H1 (cell line): ENCODE measurements around the gene IMPDH1. TPM values are rescaled to one million over a fixed set of nuclear protein-coding genes. Genes with fewer than 3 reads are reported as not detected.

ENCODE experiments used
- CTCF ChIA-PET: fragments of 300-600 bp; sonication (Branson Sonifier 250); formaldehyde crosslinking; loops from one replicate; lab custom pipeline; 2021; ENCODE audit not compliant: partially characterized antibody; lab: Charles Lee
- POLR2A ChIA-PET: fragments of 300-600 bp; sonication (Branson Sonifier 250); formaldehyde crosslinking; loops from one replicate; lab custom pipeline; 2021; ENCODE audit warnings: inconsistent platforms; ENCODE audit not compliant: partially characterized antibody; lab: Charles Lee
- DNase-seq, 2 experiments: peaks; one replicate each; pipeline versions ENCODE4 v3.0.0 to v3.0.0-alpha.2; 2010 to 2022; ENCODE audit warnings: low spot score in 2 of 2, low read depth in 1 of 2, mixed read lengths in 1 of 2
- FAIRE-seq: peaks from 2 replicates; lab custom pipeline; 2011; peaks lifted over from hg19 to GRCh38; lab: Jason Lieb, UNC
- H2AFZ ChIP-seq: 2 replicates; pipeline ENCODE4 v1.8.1; 2012; ENCODE audit warnings: low read length, inconsistent platforms
- H2AK5ac ChIP-seq: 2 replicates; pipeline ENCODE4 v1.6.1; 2013; ENCODE audit warnings: low read depth, low read length
- H2BK120ac ChIP-seq: replicated peaks from 2 replicates; pipeline ENCODE3; 2013; ENCODE audit warnings: low read depth, low read length, inconsistent platforms
- H2BK12ac ChIP-seq: 2 replicates; pipeline ENCODE4 v1.6.1; 2013; ENCODE audit warnings: low read depth, low read length
- H2BK15ac ChIP-seq: 2 replicates; pipeline ENCODE4 v1.6.1; 2013; ENCODE audit warnings: low read length
- H2BK20ac ChIP-seq: 2 replicates; pipeline ENCODE4 v1.6.1; 2013; ENCODE audit warnings: low read length
- H2BK5ac ChIP-seq: 2 replicates; pipeline ENCODE4 v1.6.1; 2013; ENCODE audit warnings: low read depth, low read length
- H3K14ac ChIP-seq: 2 replicates; pipeline ENCODE4 v1.6.1; 2013; ENCODE audit warnings: inconsistent platforms; ENCODE audit not compliant: insufficient read length
- H3K18ac ChIP-seq: 2 replicates; pipeline ENCODE4 v1.6.1; 2013; ENCODE audit warnings: low read length; ENCODE audit errors: extremely low read depth
- H3K23ac ChIP-seq: 2 replicates; pipeline ENCODE4 v1.6.1; 2013; ENCODE audit warnings: inconsistent platforms; ENCODE audit not compliant: insufficient read length
- H3K23me2 ChIP-seq: 2 replicates; pipeline ENCODE4 v1.6.1; 2013; ENCODE audit warnings: low read depth, low read length
- H3K27ac ChIP-seq: 2 replicates; pipeline ENCODE4 v1.6.1; 2011; ENCODE audit warnings: low read depth, low read length, inconsistent platforms
- H3K27me3 ChIP-seq, 4 experiments: replicated peaks in 1 of 4; 1 replicate in 1 of 4; 2 replicates in 3 of 4; pipeline versions ENCODE4 v1.6.1 to v1.8.1; 2011 to 2013; ENCODE audit warnings: low read length in 3 of 4, mild to moderate bottlenecking in 3 of 4, inconsistent platforms in 2 of 4, mixed read lengths in 2 of 4, moderate library complexity in 1 of 4; ENCODE audit not compliant: control insufficient read depth in 3 of 4, insufficient read depth in 3 of 4; ENCODE audit errors: extremely low read depth in 1 of 4
- H3K36me3 ChIP-seq, 4 experiments: 2 replicates each; pipeline versions ENCODE4 v1.6.1 to v1.8.1; 2011 to 2013; ENCODE audit warnings: mild to moderate bottlenecking in 4 of 4, low read length in 3 of 4, moderate library complexity in 2 of 4, control low read depth in 1 of 4, inconsistent platforms in 1 of 4; ENCODE audit not compliant: insufficient read depth in 4 of 4, control insufficient read depth in 2 of 4
- H3K4ac ChIP-seq: replicated peaks from 2 replicates; pipeline ENCODE3; 2013; ENCODE audit warnings: low read length, low read depth, mixed read lengths, inconsistent platforms; ENCODE audit not compliant: insufficient read length
- H3K4me1 ChIP-seq, 4 experiments: replicated peaks in 1 of 4; 1 replicate in 1 of 4; 2 replicates in 3 of 4; pipeline versions ENCODE4 v1.6.1 to v1.8.1; 2011 to 2013; ENCODE audit warnings: low read length in 3 of 4, inconsistent platforms in 2 of 4, mixed read lengths in 1 of 4; ENCODE audit not compliant: insufficient read depth in 4 of 4, control insufficient read depth in 3 of 4
- H3K4me2 ChIP-seq, 2 experiments: 2 replicates each; pipeline versions ENCODE4 v1.6.1 to v1.8.1; 2011 to 2013; ENCODE audit warnings: low read depth in 2 of 2, low read length in 2 of 2, control low read depth in 1 of 2, inconsistent platforms in 1 of 2, mild to moderate bottlenecking in 1 of 2; ENCODE audit not compliant: insufficient read depth in 1 of 2
- H3K4me3 ChIP-seq, 4 experiments: fragments of 200-600, 300-600 bp in 1 of 4; sonication (generic), shearing (Covaris generic), sonication (Bioruptor Twin) in 1 of 4; 2 replicates each; pipeline versions ENCODE4 v1.5.1 to v1.8.1; 2011 to 2016; ENCODE audit warnings: low read length in 4 of 4, low read depth in 3 of 4, control low read depth in 2 of 4, inconsistent platforms in 2 of 4, mild to moderate bottlenecking in 2 of 4, mixed read lengths in 1 of 4, moderate library complexity in 1 of 4; ENCODE audit not compliant: insufficient read depth in 2 of 4; ENCODE audit errors: extremely low read depth in 1 of 4
- H3K56ac ChIP-seq: replicated peaks from 2 replicates; pipeline ENCODE3; 2013; ENCODE audit warnings: low read depth, mild to moderate bottlenecking, mixed read lengths, low read length, inconsistent platforms; ENCODE audit not compliant: insufficient read length
- H3K79me1 ChIP-seq: 2 replicates; pipeline ENCODE4 v1.6.1; 2013; ENCODE audit warnings: low read depth, low read length, control low read depth
- H3K79me2 ChIP-seq, 2 experiments: 2 replicates each; pipeline versions ENCODE4 v1.6.1 to v1.8.1; 2012 to 2013; ENCODE audit warnings: low read length in 2 of 2, mild to moderate bottlenecking in 2 of 2, inconsistent platforms in 1 of 2; ENCODE audit not compliant: insufficient read depth in 2 of 2, control insufficient read depth in 1 of 2
- H3K9ac ChIP-seq, 4 experiments: replicated peaks in 1 of 4; 1 replicate in 1 of 4; 2 replicates in 3 of 4; pipeline versions ENCODE4 v1.6.1 to v1.8.1; 2011 to 2013; ENCODE audit warnings: low read depth in 3 of 4, low read length in 3 of 4, control low read depth in 2 of 4, mild to moderate bottlenecking in 2 of 4, moderate library complexity in 2 of 4, inconsistent platforms in 1 of 4; ENCODE audit errors: extremely low read depth in 1 of 4
- H3K9me3 ChIP-seq, 2 experiments: 2 replicates each; pipeline versions ENCODE4 v1.6.1 to v1.8.1; 2012 to 2013; ENCODE audit warnings: mild to moderate bottlenecking in 2 of 2, moderate library complexity in 2 of 2, control low read depth in 1 of 2, inconsistent platforms in 1 of 2, low read depth in 1 of 2, low read length in 1 of 2, mixed read lengths in 1 of 2; ENCODE audit not compliant: insufficient read depth in 2 of 2
- H4K20me1 ChIP-seq, 2 experiments: replicated peaks in 1 of 2; 2 replicates each; pipeline versions ENCODE3 to v1.8.1; 2011 to 2013; ENCODE audit warnings: inconsistent platforms in 2 of 2, low read length in 2 of 2, mild to moderate bottlenecking in 1 of 2; ENCODE audit not compliant: insufficient read depth in 2 of 2, control insufficient read depth in 1 of 2
- H4K5ac ChIP-seq: 2 replicates; pipeline ENCODE4 v1.6.1; 2013; ENCODE audit warnings: low read length, low read depth, mixed read lengths, inconsistent platforms; ENCODE audit not compliant: insufficient read length
- H4K8ac ChIP-seq: 2 replicates; pipeline ENCODE4 v1.8.0; 2013; ENCODE audit warnings: mild to moderate bottlenecking, moderate library complexity, low read length, inconsistent platforms; ENCODE audit not compliant: insufficient read depth; ENCODE audit errors: extremely low read depth
- H4K91ac ChIP-seq: replicated peaks from 2 replicates; pipeline ENCODE3; 2013; ENCODE audit warnings: low read length, mixed read lengths, inconsistent platforms; ENCODE audit not compliant: insufficient read length
- BCL11A ChIP-seq, 2 experiments: IDR thresholded peaks; one replicate each; pipeline ENCODE4 v1.6.1; 2011; ENCODE audit warnings: low read depth in 2 of 2, low read length in 2 of 2, mild to moderate bottlenecking in 2 of 2
- CBX8 ChIP-seq: fragments of 300-800, 300-1000 bp; sonication (generic); IDR thresholded peaks from 2 replicates; pipeline ENCODE4 v1.7.1; 2016; ENCODE audit warnings: low read depth, low read length, borderline replicate concordance
- CTBP2 ChIP-seq: IDR thresholded peaks from 2 replicates; pipeline ENCODE4 v1.7.0; 2011; ENCODE audit warnings: borderline replicate concordance, mild to moderate bottlenecking, moderate library complexity, mixed read lengths, low read length; ENCODE audit not compliant: insufficient read depth, insufficient read length
- EGR1 ChIP-seq: IDR thresholded peaks from 2 replicates; pipeline ENCODE4 v1.6.1; 2011; ENCODE audit warnings: low read depth, low read length, borderline replicate concordance
- JUND ChIP-seq: IDR thresholded peaks from 2 replicates; pipeline ENCODE4 v1.6.1; 2011; ENCODE audit warnings: mild to moderate bottlenecking, improper control_type of control experiment, low read length
- KDM1A ChIP-seq: fragments of 200-600, 300-600 bp; sonication (generic); IDR thresholded peaks from 2 replicates; pipeline ENCODE4 v1.7.1; 2016; ENCODE audit warnings: mild to moderate bottlenecking, low read length, borderline replicate concordance
- SIRT6 ChIP-seq: IDR thresholded peaks from one replicate; pipeline ENCODE4 v1.7.1; 2012; ENCODE audit warnings: low read length, inconsistent platforms
- TBP ChIP-seq: IDR thresholded peaks from 2 replicates; pipeline ENCODE4 v1.6.1; 2011; ENCODE audit warnings: low read depth, low read length, improper control_type of control experiment
- WGBS, 2 experiments: shearing (Covaris generic) in 1 of 2; methylation state at CpG; one replicate each; pipeline versions ENCODE4 v1.1.6 to v1.1.7; 2013 to 2015; ENCODE audit warnings: low lambda C conversion rate in 2 of 2, mixed read lengths in 2 of 2, inconsistent platforms in 1 of 2, low coverage in 1 of 2, missing lambda C conversion rate in 1 of 2; ENCODE audit not compliant: insufficient replicate concordance in 2 of 2, insufficient coverage in 1 of 2, insufficient read length in 1 of 2; ENCODE audit errors: extremely low coverage in 1 of 2, missing lambda C conversion rate in 1 of 2; 5-methylcytosine and 5-hydroxymethylcytosine counted together
- polyA plus RNA-seq, 7 experiments: library from polyadenylated mRNA; depleted of rRNA in 3 of 7; stranded (reverse) in 5 of 7; unstranded in 2 of 7; fragments of >200 nt in 5 of 7; fragments of 200-250 nt in 2 of 7; gene quantifications; 1 replicate in 5 of 7; 2 replicates in 1 of 7; 4 replicates in 1 of 7; pipeline versions ENCODE4 v1.2.1 to v1.2.3, GENCODE V29; 2011 to 2013; ENCODE audit warnings: missing spikeins in 2 of 7, mixed read lengths in 2 of 7
- total RNA-seq: library from RNA; stranded (reverse); fragmentation: NEBNext Ultra II Directional; extraction: Animal tissue kit (Norgen Biotek cat#: 25700); gene quantifications from 2 replicates; pipeline ENCODE4 v1.2.1, GENCODE V29; 2021

IMPDH1 gene
- total and polyA plus RNA-seq, 2 of the 8 experiments (the other 6 are each of a cell fraction or from before 2014, with no cell fraction given), result 45.8 TPM

- Histone ChIP-seq H2BK5ac (no peak overlapping the region), H3K4me2 (no peak overlapping the region), H3K23me2 (peaks cover 3% of the 10 kb centered on the region; the same call in 1 of the 2 replicates), H3K9ac (no peak overlapping the region; a peak in 1 of 7 replicates), H3K4me1 (peaks cover 0 to 7% (median 5%) of the 10 kb centered on the region in 4 experiments; a peak in 6 of 7 replicates), H2AFZ (no peak overlapping the region), H2BK15ac (no peak overlapping the region), H3K36me3 (peaks cover 0 to 6% (median 0%) of the 10 kb centered on the region in 4 experiments; a peak in 1 of 8 replicates), H3K4me3 (no peak overlapping the region), H2BK12ac (peak overlapping the region; percentile 60; the same call in 1 of the 2 replicates), H3K14ac (no peak overlapping the region), H3K9me3 (no peaks in the 10 kb centered on the region; a peak in 1 of 4 replicates), H2BK120ac (no peak overlapping the region), H3K56ac (no peak overlapping the region), H2BK20ac (no peak overlapping the region), H4K8ac (no peak overlapping the region), H3K27me3 (peaks cover 34 to 70% (median 57%) of the 10 kb centered on the region in 4 experiments), H3K27ac (no peak overlapping the region), H3K4ac (no peak overlapping the region), H3K79me2 (no peaks in the 10 kb centered on the region), H3K79me1 (no peaks in the 10 kb centered on the region), H2AK5ac (peak overlapping the region; percentile 82; the same call in 1 of the 2 replicates), H3K18ac (no peak overlapping the region), H4K5ac (no peak overlapping the region), H3K23ac (no peak overlapping the region), H4K91ac (no peak overlapping the region), H4K20me1 (peaks cover 0 to 1% of the 10 kb centered on the region in 2 experiments)
- POLR2A ChIA-PET, result interaction anchor here (0.9 kb wide), 1 partner anchor 28 kb away, joined by 3 read pairs; no protein-coding TSS in a partner anchor
- no peak for FAIRE-seq
- CTCF ChIA-PET, result interaction anchor here (0.7 to 11.5 kb wide), 8 partner anchors 8 to 466 kb away, joined by 3 to 274 read pairs (median 4); no protein-coding TSS in a partner anchor
- TF ChIP-seq BCL11A (IDR thresholded peaks at IDR 0.05; ENCODE audit: low read depth in 2 of 2, low read length in 2 of 2) (no peak), EGR1 (no peak), SIRT6 (no peak), CBX8 (no peak), KDM1A (no peak), CTBP2 (no peak), TBP (no peak), JUND (no peak)
- no peak for DNase-seq
- WGBS, 2 experiments, result 92% methylated on average over 3 of the region's 3 CpGs; no CpG with 5 or more reads in 1 of the 2 experiments
Measured at GRCh38 chr7:128353189-128353588, 56.6 kb downstream of the IMPDH1 start.
